ENCODE data around the gene IL10. TPM values are rescaled to one million over a fixed set of nuclear protein-coding genes. Genes with fewer than 3 reads are reported as not detected.
A peak's percentile ranks its signal among the peaks of the same experiment; 100 is the strongest.

IL10 gene
- total and polyA plus RNA-seq, 8 donors, result 0.05 to 0.81 (median 0.24) TPM; not detected in 1

- 66 to 84% methylated on average over 2 of the region's 2 CpGs for WGBS, 2 donors
- H3K4me3 ChIP-seq, result no peak overlapping the region
- intact Hi-C loops (cut with DNase I), result no loop called here
Observed at GRCh38 chr1:206752481-206752880, 19.8 kb downstream of the IL10 start.

GRCh38 chr1:206751891-206752290 lies 20.4 kb downstream of the IL10 start:
- Histone ChIP-seq H3K27me3 (no peaks in the 10 kb centered on the region), H3K4me1 (no peaks in the 10 kb centered on the region), H3K9me3 (no peaks in the 10 kb centered on the region), H3K4me3 (no peak overlapping the region), H3K36me3 (no peaks in the 10 kb centered on the region), H3K27ac (no peak overlapping the region)
- 56 to 67% methylated on average over 5 of the region's 5 CpGs for WGBS, 2 donors
- DNase-seq (no peak), ATAC-seq (no peak), FAIRE-seq (no peak)
- intact Hi-C loops (cut with DNase I), result no loop called here
- no peak for TF ChIP-seq CTCF (IDR thresholded peaks at IDR 0.05)

More at GRCh38 chr1:206752481-206752880, 19.8 kb downstream of the IL10 start:
- FAIRE-seq (no peak), DNase-seq (no peak), ATAC-seq (no peak)
- Histone ChIP-seq H3K36me3 (no peaks in the 10 kb centered on the region), H3K27ac (no peak overlapping the region), H3K9me3 (no peaks in the 10 kb centered on the region), H3K4me1 (no peaks in the 10 kb centered on the region), H3K27me3 (no peaks in the 10 kb centered on the region)
- no peak for TF ChIP-seq CTCF (IDR thresholded peaks at IDR 0.05)

GRCh38 chr1:206748348-206749030 lies 23.8 kb downstream of the IL10 start:
- no peaks in the 10 kb centered on the region for H3K36me3 ChIP-seq
- intact Hi-C loops (cut with DNase I), result no loop called here
- no peaks in the 10 kb centered on the region for H3K4me1 ChIP-seq
- no peak overlapping the region for H3K4me3 ChIP-seq
- WGBS, 2 donors, result 48 to 50% methylated on average over 3 of the region's 3 CpGs
- no peak for ATAC-seq
- DNase-seq, result no peak
- no peak for FAIRE-seq
- no peaks in the 10 kb centered on the region for H3K9me3 ChIP-seq
- H3K27ac ChIP-seq, result no peak overlapping the region
- no peak for TF ChIP-seq CTCF (IDR thresholded peaks at IDR 0.05)
- no peaks in the 10 kb centered on the region for H3K27me3 ChIP-seq

GRCh38 chr1:206745301-206745700 lies 27.0 kb downstream of the IL10 start:
- H3K4me1 ChIP-seq, result no peaks in the 10 kb centered on the region
- WGBS, 2 donors, result 95 to 97% methylated on average over 1 of the region's 1 CpG
- FAIRE-seq, result no peak
- H3K36me3 ChIP-seq, result no peaks in the 10 kb centered on the region
- no peak for TF ChIP-seq CTCF (IDR thresholded peaks at IDR 0.05)
- no peak for DNase-seq
- no peaks in the 10 kb centered on the region for H3K9me3 ChIP-seq
- no peak overlapping the region for H3K27ac ChIP-seq
- no peak for ATAC-seq
- no peak overlapping the region for H3K4me3 ChIP-seq
- no peaks in the 10 kb centered on the region for H3K27me3 ChIP-seq
- intact Hi-C loops (cut with DNase I), result no loop called here

- Histone ChIP-seq H3K4me1 (no peaks in the 10 kb centered on the region), H3K36me3 (no peaks in the 10 kb centered on the region), H3K9me3 (no peaks in the 10 kb centered on the region), H3K27me3 (no peaks in the 10 kb centered on the region), H3K4me3 (no peak overlapping the region), H3K27ac (no peak overlapping the region)
- ATAC-seq (peak in 1 of 4 donors; percentile 54), FAIRE-seq (no peak), DNase-seq (no peak)
- no peak for TF ChIP-seq CTCF (IDR thresholded peaks at IDR 0.05)
- 64 to 71% methylated on average over 4 of the region's 4 CpGs for WGBS, 2 donors
- intact Hi-C loops (cut with DNase I), result no loop called here
Observed at GRCh38 chr1:206744683-206745082, 27.6 kb downstream of the IL10 start.
